Measurements from ENCODE around the gene MEFV. TPM values are rescaled to one million over a fixed set of nuclear protein-coding genes. Genes with fewer than 3 reads are reported as not detected.
"Not testable (repeated sequence)": the region's sequence is repeated elsewhere in the genome, so short reads cannot be mapped to it uniquely, and the experiment has no call there.

The MEFV gene, protein sequence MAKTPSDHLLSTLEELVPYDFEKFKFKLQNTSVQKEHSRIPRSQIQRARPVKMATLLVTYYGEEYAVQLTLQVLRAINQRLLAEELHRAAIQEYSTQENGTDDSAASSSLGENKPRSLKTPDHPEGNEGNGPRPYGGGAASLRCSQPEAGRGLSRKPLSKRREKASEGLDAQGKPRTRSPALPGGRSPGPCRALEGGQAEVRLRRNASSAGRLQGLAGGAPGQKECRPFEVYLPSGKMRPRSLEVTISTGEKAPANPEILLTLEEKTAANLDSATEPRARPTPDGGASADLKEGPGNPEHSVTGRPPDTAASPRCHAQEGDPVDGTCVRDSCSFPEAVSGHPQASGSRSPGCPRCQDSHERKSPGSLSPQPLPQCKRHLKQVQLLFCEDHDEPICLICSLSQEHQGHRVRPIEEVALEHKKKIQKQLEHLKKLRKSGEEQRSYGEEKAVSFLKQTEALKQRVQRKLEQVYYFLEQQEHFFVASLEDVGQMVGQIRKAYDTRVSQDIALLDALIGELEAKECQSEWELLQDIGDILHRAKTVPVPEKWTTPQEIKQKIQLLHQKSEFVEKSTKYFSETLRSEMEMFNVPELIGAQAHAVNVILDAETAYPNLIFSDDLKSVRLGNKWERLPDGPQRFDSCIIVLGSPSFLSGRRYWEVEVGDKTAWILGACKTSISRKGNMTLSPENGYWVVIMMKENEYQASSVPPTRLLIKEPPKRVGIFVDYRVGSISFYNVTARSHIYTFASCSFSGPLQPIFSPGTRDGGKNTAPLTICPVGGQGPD
- 0.40 TPM for polyA plus RNA-seq (ENCODE audit: insufficient read length)

DNA sequence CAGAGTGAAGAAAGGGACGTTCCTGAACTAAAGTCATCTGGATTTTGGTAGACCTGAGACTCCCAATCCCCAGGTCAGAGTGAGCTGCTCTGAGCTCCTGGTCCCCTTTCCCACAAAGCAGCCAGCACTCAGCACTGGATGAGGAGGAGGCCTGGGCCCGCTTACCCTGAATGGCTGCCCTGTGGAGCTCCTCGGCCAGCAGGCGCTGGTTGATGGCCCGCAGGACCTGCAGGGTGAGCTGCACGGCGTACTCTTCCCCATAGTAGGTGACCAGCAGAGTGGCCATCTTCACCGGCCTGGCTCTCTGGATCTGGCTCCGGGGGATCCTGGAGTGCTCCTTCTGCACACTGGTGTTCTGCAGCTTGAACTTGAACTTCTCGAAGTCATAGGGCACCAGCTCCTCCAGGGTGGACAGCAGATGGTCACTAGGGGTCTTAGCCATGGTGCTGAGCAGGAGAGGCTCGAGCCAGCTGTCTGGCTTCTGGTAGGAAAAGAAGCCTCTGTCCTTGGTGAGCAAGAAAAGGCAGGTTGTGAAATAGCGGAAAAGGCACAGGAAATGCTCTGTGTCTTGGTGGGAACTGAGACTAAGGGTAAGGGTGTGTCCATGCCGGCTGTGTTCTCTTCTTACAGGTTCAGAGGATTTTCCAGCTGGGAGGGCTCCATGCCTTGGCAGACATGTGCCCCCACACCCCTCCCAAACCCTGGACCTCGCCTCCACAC, at the start of gene MEFV:
MEFV (minus strand) TSS at position 488 of the 720 bp plus-strand sequence; CDS start at position 442, 46 bp downstream.
- DNase-seq, result no peak

DNA sequence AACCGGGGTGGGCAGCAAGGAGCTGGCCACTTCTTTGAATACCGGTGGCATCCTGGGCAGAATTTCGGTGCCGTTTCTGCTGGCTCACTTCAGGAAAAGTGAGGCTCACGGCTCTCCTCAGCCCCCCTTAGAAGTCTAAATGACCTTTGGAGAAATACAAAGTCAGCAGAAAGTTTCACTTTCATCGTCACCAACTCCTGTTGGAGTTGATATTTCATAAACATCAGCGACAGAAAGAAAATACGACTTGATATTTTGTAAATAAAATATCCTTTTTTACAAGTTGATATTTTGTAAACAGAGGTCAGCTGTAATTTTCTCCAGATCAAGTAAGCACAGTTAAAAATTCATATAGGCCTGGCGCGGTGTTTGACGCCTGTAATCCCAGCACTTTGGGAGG, 49.6 kb upstream of the MEFV start:
- no peak for DNase-seq

DNA sequence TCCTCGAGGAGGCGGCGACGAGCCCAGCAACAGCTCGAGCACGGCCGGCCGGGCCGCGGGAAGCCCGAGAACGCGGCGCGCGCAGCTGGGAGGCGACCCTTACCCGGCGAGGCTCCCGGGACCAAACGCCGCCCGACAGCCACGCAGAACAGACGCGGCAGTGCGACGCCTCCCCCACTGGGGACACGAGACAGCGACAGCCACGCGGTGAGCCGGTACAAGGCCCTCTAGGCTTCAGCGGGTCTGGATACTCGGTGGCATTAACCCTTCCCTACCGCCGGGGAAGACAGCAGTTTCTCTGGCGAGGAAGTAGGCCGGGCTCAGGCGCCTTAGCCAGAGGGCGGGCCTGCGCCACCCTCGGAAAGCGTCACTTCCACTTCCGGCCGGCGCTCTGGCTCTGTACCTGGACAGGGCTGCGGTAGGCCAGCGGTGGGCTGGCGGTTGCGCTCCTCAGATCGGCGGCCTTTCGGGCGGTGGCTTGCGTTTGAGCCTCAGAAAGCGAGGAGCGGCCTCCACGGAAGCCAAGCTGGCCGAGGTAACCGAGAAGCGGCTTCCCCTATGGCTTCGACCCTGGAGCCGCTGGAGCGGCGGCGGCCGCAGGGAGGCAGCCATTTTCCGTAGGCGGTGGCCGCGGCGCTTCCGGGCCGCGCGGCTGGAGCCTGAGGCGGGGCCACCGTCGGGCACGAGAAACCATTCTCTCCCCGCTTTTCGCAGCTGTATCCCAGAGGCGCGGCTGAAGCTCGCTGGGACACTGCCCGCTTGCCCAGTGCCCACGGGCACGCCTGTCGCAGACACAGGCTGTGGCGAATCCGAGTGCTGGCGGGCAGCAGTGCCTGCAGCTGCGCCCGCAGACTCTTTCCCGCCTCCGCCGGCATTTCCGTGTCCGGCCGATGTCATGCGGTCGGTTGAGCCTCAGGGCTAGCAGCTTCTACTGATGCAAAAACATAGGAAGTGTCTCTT, 49.0 kb upstream of the MEFV start, which contains the start of the genes TIGD7 and ZNF75A:
TIGD7 (minus strand) TSS at position 322 of the 960 bp plus-strand sequence. CDS start 4,816 bp downstream, outside the sequence.
ZNF75A (plus strand) TSS at position 389 of the 960 bp plus-strand sequence. CDS start 2,932 bp downstream, outside the sequence.
- peak; percentile 92 for DNase-seq

DNA sequence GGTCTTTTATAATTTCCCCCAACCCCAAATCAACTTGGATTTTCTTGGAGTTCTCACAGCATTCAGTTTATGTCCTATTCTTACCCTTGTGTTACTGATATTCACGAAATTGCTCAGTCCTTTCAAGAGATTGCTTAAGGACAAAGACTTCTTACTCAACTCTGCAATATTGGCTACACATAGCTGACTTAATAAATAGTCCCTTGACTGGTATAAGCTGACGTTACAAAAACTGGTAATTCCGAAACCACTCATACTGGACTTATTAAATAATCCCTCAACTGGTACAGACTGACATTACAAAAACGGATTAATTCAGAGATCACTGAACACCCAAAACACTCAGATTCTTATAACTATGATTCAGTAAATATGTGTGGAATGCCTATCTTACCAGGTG, 47.9 kb upstream of the MEFV start:
- DNase-seq, result no peak

DNA sequence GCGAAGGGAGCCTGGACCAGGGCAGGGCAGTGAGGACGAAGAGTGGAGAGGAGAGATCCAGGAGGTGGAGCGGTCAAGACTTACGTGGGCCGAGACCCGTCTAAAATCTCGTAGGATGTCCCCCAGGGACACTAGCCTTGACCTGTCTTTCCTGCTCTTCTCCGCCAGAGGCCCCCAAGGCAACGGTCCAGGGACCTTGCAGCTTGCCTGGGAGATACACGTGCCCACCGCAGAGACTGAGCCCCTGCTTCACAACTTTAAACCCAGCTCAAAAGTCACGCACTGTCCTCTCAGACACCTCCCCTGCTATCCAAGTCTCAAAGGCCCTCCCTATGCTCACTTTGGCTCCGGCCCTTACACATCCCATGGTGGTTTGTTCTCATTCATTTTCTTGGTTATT, 39.4 kb upstream of the MEFV start:
- no peak for DNase-seq

DNA sequence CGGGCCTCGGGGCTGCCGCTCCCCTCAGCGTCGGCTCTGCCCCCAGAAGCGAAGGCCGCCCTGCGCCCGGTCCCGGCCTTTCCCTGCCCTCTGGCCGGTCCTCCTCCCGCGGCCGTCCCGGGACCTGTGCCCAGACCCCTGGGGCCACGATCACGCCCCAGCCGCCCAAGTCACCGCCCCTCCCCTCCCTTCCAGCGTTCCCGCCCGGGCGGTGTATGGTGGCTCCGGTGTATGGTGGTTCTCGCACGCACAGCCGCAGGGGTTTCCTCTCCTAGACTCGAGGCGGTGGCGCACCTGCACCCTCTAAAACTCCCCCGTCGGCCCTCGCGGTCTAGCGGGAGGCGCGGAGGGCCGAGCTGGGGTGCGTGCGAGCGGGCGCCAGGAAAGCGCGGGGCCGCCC, 38.8 kb upstream of the MEFV start:
- no peak for DNase-seq

DNA sequence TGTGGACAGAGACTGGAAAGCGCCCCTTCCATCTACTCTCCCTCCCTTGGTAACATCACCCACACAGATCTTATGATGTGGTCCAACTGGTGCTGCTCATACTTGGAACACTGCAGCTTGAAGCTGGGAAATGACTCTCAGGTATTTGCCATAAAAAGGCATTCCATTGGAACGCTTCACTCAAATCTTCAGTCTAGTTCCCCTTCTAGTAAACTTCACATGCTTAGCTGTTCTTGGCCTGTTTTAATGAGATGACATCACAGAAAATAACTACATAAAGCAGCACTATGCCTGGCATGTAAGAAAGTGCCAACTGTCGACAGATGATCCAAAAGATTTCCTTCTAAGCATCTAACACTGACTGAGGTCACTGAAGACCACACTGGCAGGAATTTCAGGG, 36.2 kb upstream of the MEFV start:
- no peak for DNase-seq

DNA sequence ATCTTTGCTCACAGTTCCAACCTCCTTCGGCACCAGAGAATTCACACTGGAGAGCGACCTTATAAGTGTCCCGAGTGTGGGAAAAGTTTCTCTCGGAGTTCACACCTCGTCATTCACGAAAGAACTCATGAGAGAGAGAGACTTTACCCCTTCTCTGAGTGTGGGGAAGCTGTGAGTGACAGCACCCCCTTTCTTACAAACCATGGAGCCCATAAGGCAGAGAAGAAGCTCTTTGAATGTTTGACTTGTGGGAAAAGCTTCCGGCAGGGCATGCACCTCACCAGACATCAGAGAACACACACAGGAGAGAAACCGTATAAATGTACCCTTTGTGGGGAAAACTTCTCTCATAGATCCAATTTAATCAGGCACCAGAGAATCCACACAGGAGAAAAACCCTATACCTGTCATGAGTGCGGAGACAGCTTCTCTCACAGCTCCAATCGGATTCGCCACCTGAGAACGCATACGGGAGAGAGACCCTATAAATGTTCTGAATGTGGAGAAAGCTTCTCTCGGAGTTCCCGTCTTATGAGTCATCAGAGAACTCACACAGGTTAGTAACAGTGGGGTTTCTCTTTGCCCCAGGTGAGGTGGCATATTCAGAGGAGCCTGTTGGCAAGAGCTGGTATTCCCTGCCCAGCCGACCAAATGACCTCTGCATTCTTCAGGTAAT, 33.7 kb upstream of the MEFV start:
- DNase-seq, result no peak

DNA sequence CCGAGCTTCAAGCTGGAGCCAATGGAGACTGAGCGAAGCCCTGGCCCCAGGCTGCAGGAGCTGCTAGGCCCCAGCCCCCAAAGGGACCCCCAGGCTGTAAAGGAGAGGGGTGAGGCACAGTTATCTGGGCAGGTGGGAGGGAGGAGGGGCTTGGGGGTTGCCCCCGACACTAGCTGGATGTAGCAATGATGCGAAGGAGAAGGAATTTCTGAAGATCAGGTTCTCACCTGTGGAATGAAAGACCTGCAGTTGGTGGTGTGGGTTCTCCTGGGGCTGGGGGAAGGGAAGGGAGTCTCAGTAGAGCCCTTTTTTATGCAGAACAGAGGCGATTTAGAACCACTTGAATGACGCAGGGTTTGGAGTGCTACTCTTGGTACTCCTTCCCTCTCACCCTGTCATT, 28.7 kb upstream of the MEFV start:
- DNase-seq, result no peak

DNA sequence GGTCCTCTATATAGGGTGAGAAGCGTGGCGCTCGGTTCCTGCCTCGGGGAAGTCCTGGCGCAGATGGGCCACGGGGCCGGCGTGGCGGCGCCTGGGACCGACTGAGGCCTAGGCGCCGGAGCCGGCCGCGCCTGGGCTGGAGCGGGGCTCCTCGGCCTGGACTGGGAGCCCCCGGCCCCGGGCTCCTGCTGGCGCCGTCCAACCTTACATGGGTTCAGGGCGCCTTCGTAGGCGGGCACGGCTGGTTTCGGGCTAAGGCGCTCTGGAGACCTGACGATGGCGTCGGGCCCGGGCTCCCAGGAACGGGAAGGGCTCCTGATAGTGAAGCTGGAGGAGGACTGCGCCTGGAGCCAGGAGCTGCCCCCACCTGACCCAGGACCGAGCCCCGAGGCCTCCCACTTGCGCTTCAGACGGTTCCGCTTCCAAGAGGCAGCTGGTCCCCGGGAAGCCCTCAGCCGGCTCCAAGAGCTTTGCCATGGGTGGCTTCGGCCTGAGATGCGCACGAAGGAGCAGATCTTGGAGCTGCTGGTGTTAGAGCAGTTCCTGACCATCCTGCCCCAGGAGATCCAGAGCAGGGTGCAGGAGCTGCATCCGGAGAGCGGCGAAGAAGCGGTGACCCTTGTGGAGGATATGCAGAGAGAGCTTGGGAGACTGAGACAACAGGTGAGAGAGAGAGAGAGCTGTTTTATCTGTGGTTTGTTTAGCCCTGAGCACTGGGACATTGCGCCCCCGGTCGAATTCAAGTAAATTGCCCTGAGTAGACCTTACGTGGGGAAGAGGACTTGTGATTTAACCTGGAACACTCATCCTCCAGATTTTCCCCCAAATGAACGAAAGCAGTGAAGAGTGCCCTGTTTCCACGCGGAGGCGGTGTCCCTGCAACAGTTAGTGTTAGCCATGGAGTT, 27.4 kb upstream of the MEFV start:
- no peak for DNase-seq

DNA sequence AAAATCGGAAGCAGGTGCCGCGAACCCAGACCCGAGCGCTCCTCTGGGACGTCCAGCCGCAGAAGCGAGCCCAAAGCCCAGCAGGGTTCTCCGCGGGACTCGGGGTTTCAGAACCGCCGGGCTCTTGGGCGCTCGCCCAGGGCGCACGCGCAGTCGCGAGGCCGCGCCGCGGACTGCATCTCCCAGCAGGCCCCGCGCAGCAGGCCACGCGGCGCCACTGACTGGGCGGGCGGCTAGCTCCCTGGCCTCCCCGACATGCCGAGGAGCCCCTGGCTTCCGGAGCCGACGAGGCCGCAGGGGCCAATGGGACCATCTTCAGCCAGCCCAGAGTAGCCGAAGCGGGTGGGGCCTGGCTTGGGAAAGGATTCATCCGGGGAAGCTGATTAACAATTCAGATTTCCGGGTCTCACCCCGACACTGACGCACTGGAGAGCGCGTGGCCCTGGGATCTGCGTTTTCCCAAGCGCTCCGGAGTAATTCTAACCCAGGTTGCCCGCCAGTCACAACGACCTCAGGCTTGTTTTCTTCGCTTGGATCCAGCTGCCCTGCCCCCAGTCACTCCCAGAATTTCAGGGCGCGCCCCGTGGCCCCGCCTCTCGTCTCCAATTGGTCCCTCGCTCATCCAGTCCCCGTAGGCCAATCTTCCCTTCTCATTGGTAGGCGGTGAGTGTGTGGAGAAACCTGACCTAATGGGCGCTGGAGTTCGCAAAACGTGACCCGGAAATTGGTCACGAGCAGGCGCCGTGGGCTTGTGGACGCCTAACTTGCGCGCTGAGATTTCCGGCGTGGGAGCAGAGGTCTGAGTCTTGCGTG, 26.5 kb upstream of the MEFV start, which contains the start of gene ZNF263:
ZNF263 (plus strand) TSS at position 762 of the 813 bp plus-strand sequence. CDS start 328 bp downstream, outside the sequence.
- DNase-seq, result peak; percentile 97

DNA sequence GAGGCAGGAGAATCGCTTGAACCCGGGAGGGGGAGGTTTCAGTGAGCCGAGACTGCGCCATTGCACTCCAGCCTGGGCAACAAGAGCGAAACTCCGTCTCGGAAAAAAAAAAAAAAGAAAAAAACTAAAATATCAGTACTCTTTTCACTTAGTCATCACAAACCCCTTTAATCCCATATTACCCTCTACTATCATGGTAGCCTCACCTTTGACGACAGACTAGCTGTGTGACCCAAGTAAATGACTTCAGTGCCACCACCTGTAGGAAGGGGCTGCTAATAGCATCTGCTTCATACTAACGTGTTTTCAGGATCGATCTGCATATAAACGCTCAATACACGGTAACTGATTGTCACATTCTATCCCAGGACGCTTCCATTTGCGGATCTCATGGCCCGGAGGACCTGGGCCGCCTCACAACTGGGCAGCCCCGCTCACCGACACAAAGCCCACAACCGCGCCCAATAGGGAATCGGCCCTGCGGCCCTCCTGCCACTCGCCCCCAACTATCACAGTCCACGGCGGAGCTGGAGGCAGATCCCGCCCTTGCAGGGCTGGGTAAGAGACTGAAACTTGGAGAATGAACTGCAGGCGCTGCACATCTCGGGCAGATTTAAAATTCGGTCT, 25.8 kb upstream of the MEFV start:
- no peak for DNase-seq

DNA sequence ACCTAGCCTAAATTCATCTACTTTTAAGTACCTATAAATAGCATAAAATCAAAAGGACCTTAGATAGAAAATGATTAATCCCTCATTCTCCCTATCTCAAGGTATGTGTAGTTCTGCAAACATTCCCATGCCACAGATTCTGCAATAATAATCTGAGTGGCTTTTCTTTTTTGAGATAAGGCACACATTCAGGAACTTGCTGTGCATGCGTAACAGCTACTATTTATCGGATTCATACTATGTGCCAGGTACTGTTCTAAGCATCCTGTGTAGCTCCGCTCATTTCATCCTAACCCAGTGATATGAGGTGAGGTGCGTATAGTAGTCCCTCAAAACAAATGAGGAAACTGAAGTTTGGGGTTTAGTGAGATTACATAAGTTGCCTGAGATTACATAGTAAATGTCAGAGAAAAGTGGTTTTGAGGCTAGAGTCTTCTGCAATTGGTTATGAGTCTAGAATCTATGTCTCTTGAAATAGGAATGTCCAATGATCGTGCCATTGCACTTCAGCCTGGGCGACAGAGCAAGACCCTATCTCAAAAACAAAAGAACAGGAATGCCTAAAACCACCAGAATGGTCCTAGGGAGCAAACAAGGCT, 24.9 kb upstream of the MEFV start:
- DNase-seq, result no peak

DNA sequence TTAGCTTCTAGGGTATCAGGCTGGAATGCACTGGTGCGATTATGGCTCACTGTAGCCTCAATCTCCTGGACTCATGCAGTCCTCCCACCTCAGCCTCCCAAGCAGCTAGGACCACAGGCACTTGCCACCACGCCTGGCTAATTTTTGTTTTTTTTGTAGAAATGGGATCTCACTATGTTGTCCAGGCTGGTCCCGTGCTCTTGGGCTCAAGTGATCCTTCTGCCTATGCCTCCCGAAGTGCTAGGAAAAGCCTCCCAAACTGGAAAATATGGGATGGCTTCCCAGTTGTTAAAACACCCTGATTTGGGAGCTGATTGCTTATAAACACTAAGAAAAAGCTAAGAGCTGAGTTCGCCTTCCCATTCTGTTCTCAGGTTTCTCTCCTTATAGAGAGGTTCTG, 20.2 kb upstream of the MEFV start:
- DNase-seq, result no peak

DNA sequence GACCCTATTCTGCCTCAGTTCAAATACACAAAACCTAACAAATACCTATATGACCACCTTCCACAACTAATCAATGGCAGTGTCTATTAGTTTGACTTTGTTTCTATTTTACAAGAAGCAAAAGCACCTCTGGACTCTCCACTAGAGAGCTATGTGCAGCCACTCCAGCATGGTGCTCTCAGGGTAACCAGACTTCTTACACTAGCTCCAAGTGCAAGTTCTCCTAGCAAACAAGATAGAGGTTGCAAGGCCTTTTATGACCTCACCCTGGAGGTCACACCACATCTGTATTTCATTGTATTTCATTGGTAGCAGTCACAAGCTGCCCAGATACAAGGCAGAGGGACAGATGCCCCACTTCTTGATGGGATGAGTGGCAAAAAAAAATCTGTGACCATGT, 18.5 kb upstream of the MEFV start:
- DNase-seq, result no peak

DNA sequence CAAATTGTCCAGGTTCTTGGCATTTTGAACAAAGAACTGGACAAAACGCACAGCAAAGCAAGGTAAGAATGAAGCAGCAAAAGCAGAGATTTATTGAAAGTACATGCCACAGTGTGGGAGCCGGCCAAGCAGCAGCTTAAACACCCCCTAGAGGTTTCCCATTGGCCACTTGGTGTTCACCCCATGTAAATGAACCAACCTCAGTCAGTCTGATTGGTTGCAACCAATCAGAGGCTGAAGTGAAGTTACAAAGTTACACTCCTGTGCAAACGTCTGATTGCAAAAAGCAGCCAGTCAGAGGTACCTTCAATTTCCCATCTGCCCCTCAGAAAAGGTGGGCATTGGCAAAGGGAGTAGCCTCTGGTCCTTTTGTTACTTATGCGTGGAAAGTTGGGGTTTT, 18.1 kb upstream of the MEFV start:
- no peak for DNase-seq

DNA sequence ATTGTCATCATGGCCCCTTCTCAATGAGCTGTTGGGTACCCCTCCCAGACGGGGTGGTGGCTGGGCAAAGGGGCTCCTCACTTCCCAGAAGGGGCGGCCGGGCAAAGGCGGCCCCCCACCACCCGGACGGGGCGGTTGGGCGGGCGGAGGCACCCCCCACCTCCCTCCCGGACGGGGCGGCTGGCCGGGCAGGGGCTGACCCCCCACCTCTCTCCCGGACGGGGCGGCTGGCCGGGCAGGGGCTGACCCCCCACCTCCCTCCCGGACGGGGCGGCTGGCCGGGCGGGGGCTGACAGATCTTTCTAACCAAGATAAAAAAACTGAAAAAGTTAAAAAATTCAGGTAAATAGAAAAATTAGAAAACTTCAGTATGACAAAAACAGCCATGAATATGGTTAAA, 14.8 kb upstream of the MEFV start:
- DNase-seq, result not testable (repeated sequence)

DNA sequence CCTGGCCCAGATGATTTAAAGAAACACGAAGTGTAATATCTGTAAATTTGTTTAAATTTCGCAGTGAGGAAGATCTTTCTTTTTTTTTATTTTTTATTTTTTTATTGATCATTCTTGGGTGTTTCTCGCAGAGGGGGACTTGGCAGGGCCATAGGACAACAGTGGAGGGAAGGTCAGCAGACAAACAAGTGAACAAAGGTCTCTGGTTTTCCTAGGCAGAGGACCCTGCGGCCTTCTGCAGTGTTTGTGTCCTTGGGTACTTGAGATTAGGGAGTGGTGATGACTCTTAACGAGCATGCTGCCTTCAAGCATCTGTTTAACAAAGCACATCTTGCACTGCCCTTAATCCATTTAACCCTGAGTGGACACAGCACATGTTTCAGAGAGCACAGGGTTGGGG, 14.3 kb upstream of the MEFV start:
- DNase-seq, result not testable (repeated sequence)

All from hindlimb muscle (tissue), 1 donor.